ENCODE results near the gene SLC35F4. TPM values are rescaled to one million over a fixed set of nuclear protein-coding genes. Genes with fewer than 3 reads are reported as not detected.

SLC35F4 gene
- total and polyA plus RNA-seq, 2 of the 8 experiments (the other 6 are each of a cell fraction or from before 2014, with no cell fraction given): not detected

DNA sequence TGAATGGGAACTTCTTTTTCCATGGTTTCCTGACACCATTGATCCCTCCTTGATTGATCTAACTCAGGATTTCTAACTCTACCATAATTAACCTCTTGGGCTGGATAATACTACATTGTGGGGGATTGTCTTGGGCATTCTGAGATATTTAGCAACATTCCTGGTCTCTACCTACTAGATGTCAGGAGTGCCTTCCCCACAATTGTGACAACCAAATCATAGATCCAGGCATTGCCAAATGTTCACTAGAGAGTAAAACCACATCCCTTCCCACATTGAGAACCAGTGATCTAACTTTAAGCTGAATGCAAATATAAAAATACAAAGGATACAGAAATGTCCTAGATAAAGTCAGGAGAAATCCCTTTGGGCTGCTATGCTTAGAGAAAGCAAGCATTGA, 335.3 kb downstream of the SLC35F4 start:
- no peak overlapping the region for H2AFZ ChIP-seq (ENCODE audit: low read length)
- TF ChIP-seq FOSL1 (IDR thresholded peaks at IDR 0.05; ENCODE audit: insufficient read depth, low read depth, low read length): no peak
- no peak for TF ChIP-seq SIN3A (conservative IDR thresholded peaks at IDR 0.05 in 1 of 2, IDR thresholded peaks at IDR 0.05 in 1 of 2; ENCODE audit: low read depth in 1 of 2, low read length in 2 of 2)
- no peak for TF ChIP-seq KDM5A (IDR thresholded peaks at IDR 0.05; ENCODE audit: low read length)
- TF ChIP-seq GTF2F1 (IDR thresholded peaks at IDR 0.05; ENCODE audit: borderline replicate concordance, low read depth, low read length): no peak
- H4K8ac ChIP-seq (ENCODE audit: extremely low read depth, insufficient read depth, low read length): no peak overlapping the region
- no peak overlapping the region for H2BK5ac ChIP-seq (ENCODE audit: low read depth, low read length)
- FAIRE-seq (no peak), DNase-seq (ENCODE audit: low read depth in 1 of 2, low spot score in 2 of 2) (no peak)
- no peak overlapping the region for H3K14ac ChIP-seq (ENCODE audit: insufficient read length)
- no peaks in the 10 kb centered on the region for H3K23me2 ChIP-seq (ENCODE audit: low read depth, low read length)
- H3K9me3 ChIP-seq (ENCODE audit: insufficient read depth in 2 of 2, low read depth in 1 of 2, low read length in 1 of 2): no peaks in the 10 kb centered on the region
- no peaks in the 10 kb centered on the region; the same call in 1 of the 2 replicates for H3K79me1 ChIP-seq (ENCODE audit: low read depth, low read length)
- no peaks in the 10 kb centered on the region for H3K4me1 ChIP-seq (replicated peaks in 1 of 4; ENCODE audit: control insufficient read depth in 3 of 4, insufficient read depth in 4 of 4, low read length in 3 of 4)
- no peak overlapping the region for H3K23ac ChIP-seq (ENCODE audit: insufficient read length)
- POLR2A ChIA-PET (ENCODE audit: partially characterized antibody): no interaction called here
- H3K4me2 ChIP-seq (ENCODE audit: insufficient read depth in 1 of 2, low read depth in 2 of 2, low read length in 2 of 2): no peak overlapping the region
- CTCF ChIA-PET (ENCODE audit: partially characterized antibody): interaction anchor here (1.1 kb wide), 1 partner anchor 341 kb away, joined by 4 read pairs; no protein-coding TSS in a partner anchor
- no peak overlapping the region for H3K56ac ChIP-seq (replicated peaks; ENCODE audit: insufficient read length, low read depth, low read length)
- no peak overlapping the region for H3K9ac ChIP-seq (replicated peaks in 1 of 4; ENCODE audit: extremely low read depth in 1 of 4, low read depth in 3 of 4, low read length in 3 of 4)
- H3K36me3 ChIP-seq (ENCODE audit: control insufficient read depth in 2 of 4, insufficient read depth in 4 of 4, low read length in 3 of 4): no peaks in the 10 kb centered on the region
- no peaks in the 10 kb centered on the region for H4K20me1 ChIP-seq (replicated peaks in 1 of 2; ENCODE audit: control insufficient read depth in 1 of 2, insufficient read depth in 2 of 2, low read length in 2 of 2)
- H3K27me3 ChIP-seq (replicated peaks in 1 of 4; ENCODE audit: control insufficient read depth in 3 of 4, extremely low read depth in 1 of 4, insufficient read depth in 3 of 4, low read length in 3 of 4): no peaks in the 10 kb centered on the region
- H2BK20ac ChIP-seq (ENCODE audit: low read length): no peak overlapping the region
- no peak overlapping the region for H2AK5ac ChIP-seq (ENCODE audit: low read depth, low read length)
- no peaks in the 10 kb centered on the region for H3K79me2 ChIP-seq (ENCODE audit: control insufficient read depth in 1 of 2, insufficient read depth in 2 of 2, low read length in 2 of 2)
- no peak overlapping the region for H3K4me3 ChIP-seq (ENCODE audit: extremely low read depth in 1 of 4, insufficient read depth in 2 of 4, low read depth in 3 of 4, low read length in 4 of 4)
- no peak overlapping the region for H3K4ac ChIP-seq (replicated peaks; ENCODE audit: insufficient read length, low read depth, low read length)
- H2BK120ac ChIP-seq (replicated peaks; ENCODE audit: low read depth, low read length): no peak overlapping the region
- H2BK12ac ChIP-seq (ENCODE audit: low read depth, low read length): no peak overlapping the region
- H3K27ac ChIP-seq (ENCODE audit: low read depth, low read length): no peak overlapping the region
- no peak overlapping the region for H3K18ac ChIP-seq (ENCODE audit: extremely low read depth, low read length)
- H2BK15ac ChIP-seq (ENCODE audit: low read length): no peak overlapping the region
- no peak overlapping the region for H4K5ac ChIP-seq (ENCODE audit: insufficient read length, low read depth, low read length)
- H4K91ac ChIP-seq (replicated peaks; ENCODE audit: insufficient read length, low read length): no peak overlapping the region
